ENCODE measurements around the gene CYP8B1. TPM values are rescaled to one million over a fixed set of nuclear protein-coding genes. Genes with fewer than 3 reads are reported as not detected.

The CYP8B1 gene
- not detected in 2 replicates for total RNA-seq

DNA sequence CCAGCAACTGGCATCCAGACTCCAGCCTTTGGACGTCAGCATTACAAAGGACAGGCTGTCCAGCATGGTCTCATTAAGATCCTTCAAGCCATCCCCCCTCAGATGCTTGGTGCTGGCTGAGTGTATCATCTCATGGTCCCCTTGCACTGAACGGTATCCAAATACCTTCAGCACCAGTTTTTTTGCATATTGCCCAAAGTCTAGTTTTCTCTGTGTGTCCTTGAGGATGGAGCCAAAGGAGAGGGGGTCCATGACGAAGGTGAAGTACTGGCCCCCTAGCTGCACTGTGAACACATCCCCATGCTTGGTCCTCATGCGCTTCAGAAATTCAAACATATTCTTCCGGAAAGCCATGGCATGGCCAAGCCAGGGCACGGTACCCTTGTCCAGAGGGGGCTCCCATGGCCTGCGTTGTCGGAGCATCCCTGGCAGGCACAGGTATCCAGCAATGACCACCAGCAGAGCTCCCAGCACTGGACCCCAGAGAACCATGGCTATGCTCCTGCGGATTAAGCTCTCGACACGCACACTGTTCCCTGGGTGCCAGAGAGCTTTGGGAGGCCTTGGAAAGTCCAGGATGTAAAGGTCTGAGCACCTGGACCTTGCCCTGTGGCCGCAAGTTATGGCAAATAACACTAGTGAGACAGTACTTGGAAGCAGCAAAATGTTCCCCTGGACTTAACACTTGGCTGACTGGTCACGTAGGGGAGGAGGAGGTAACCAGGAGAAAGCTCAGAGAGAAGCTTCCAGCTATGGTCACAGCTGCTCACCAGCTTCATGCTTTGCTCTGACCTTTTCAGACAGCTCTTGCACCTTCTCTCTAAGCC is at the start of gene CYP8B1:
Gene CYP8B1 (minus strand): TSS at position 555 of the 827 bp plus-strand sequence. CDS start 63 bp downstream, at position 492.

GRCh38 chr3:42906070-42906847 is 30.6 kb upstream of the CYP8B1 start, which contains the start of gene ZNF662:
ZNF662 (plus strand) TSS chr3:42906142; CDS start chr3:42908115, 1,973 bp downstream.

Other genes starting within 250 kb of the CYP8B1 start
- gene ZBTB47, start 222.2 kb downstream of the CYP8B1 start, total RNA-seq, result 12.2 and 13.6 TPM in 2 replicates
- gene KLHL40, start 190.3 kb downstream of the CYP8B1 start, total RNA-seq, result not detected in 2 replicates
- not detected in 2 replicates for gene HHATL, start 173.1 kb downstream of the CYP8B1 start, total RNA-seq
- gene CCDC13, start 102.6 kb downstream of the CYP8B1 start, total RNA-seq, result 1.3 TPM in 1 of 2 replicates, not detected in the other
- 193 and 197 TPM in 2 replicates for gene HIGD1A, start 71.4 kb downstream of the CYP8B1 start, total RNA-seq
- not detected in 2 replicates for gene ACKR2, start 66.4 kb downstream of the CYP8B1 start, total RNA-seq
- gene ZNF662, start 30.3 kb upstream of the CYP8B1 start, total RNA-seq, result 0.76 and 0.97 TPM in 2 replicates
- gene GASK1A, start 103.4 kb upstream of the CYP8B1 start, total RNA-seq, result not detected in 2 replicates
- 5.2 and 6.1 TPM in 2 replicates for gene POMGNT2, start 230.2 kb upstream of the CYP8B1 start, total RNA-seq